Loucy (cell line): Measurements from ENCODE around the gene TAB2.

ENCODE experiments used
- H2AFZ ChIP-seq: fragments of 200-600 bp; sonication (generic); 2 replicates; pipeline ENCODE4 v1.6.0; 2016; ENCODE audit warnings: antibody characterized with exemption, mild to moderate bottlenecking, low read length, moderate library complexity
- H3F3A ChIP-seq: fragments of 200-600 bp; 2 replicates; pipeline ENCODE4 v1.6.0; 2016; ENCODE audit warnings: antibody characterized with exemption, low read depth, mild to moderate bottlenecking
- H3K27me3 ChIP-seq: fragments of 200-600 bp; sonication (generic); 2 replicates; pipeline ENCODE4 v1.6.1; 2014; ENCODE audit warnings: low read length, mild to moderate bottlenecking; ENCODE audit not compliant: insufficient read depth, poor library complexity, severe bottlenecking
- H3K36me3 ChIP-seq: fragments of 200-600 bp; sonication (generic); 2 replicates; pipeline ENCODE4 v1.6.1; 2016; ENCODE audit warnings: low read length; ENCODE audit not compliant: insufficient read depth
- H3K4me1 ChIP-seq: fragments of 200-600 bp; sonication (generic); 2 replicates; pipeline ENCODE4 v1.5.1; 2014; ENCODE audit warnings: low read length, mild to moderate bottlenecking; ENCODE audit not compliant: insufficient read depth, poor library complexity, severe bottlenecking
- H3K4me2 ChIP-seq: fragments of 200-600 bp; sonication (generic); 2 replicates; pipeline ENCODE4 v1.6.0; 2014; ENCODE audit warnings: antibody characterized with exemption, low read length, low read depth, mild to moderate bottlenecking; ENCODE audit not compliant: poor library complexity, severe bottlenecking
- H3K4me3 ChIP-seq: fragments of 200-600 bp; sonication (generic); 2 replicates; pipeline ENCODE4 v1.5.1; 2014; ENCODE audit warnings: low read length, mild to moderate bottlenecking, mixed read lengths; ENCODE audit not compliant: poor library complexity, severe bottlenecking
- H3K79me2 ChIP-seq: fragments of 200-600 bp; sonication (generic); 2 replicates; pipeline ENCODE4 v1.6.1; 2014; ENCODE audit warnings: low read length; ENCODE audit not compliant: insufficient read depth
- H3K9ac ChIP-seq: fragments of 200-600 bp; sonication (generic); 2 replicates; pipeline ENCODE4 v1.6.0; 2014; ENCODE audit warnings: mild to moderate bottlenecking, low read depth, low read length, moderate library complexity; ENCODE audit not compliant: poor library complexity, severe bottlenecking
- H3K9me2 ChIP-seq: fragments of 200-600 bp; sonication (generic); replicated peaks from 2 replicates; pipeline ENCODE4 v1.6.1; 2016; ENCODE audit warnings: low read depth, low read length, mixed read lengths
- H3K9me3 ChIP-seq: fragments of 200-600 bp; sonication (generic); 2 replicates; pipeline ENCODE4 v1.6.1; 2014; ENCODE audit warnings: mild to moderate bottlenecking, antibody characterized with exemption, low read length, low read depth; ENCODE audit not compliant: insufficient read depth
- H4K20me1 ChIP-seq: fragments of 200-600 bp; sonication (generic); 2 replicates; pipeline ENCODE4 v1.6.0; 2014; ENCODE audit warnings: antibody characterized with exemption, low read length, mild to moderate bottlenecking; ENCODE audit not compliant: insufficient read depth, poor library complexity, severe bottlenecking
- CTCF ChIP-seq: fragments of 200-600 bp; sonication (generic); conservative IDR thresholded peaks from 2 replicates; pipeline ENCODE4 v1.5.1; 2014; ENCODE audit warnings: mild to moderate bottlenecking, antibody characterized with exemption, low read length
- EZH2phosphoT487 ChIP-seq: fragments of 200-600 bp; IDR thresholded peaks from 2 replicates; pipeline ENCODE4 v1.6.1; 2018; ENCODE audit warnings: antibody characterized with exemption, mild to moderate bottlenecking, moderate library complexity, borderline replicate concordance

Gene TAB2

GRCh38 chr6:149405823-149406765, 88.6 kb downstream of the TAB2 start:
- peaks cover 55% of the 10 kb centered on the region for H3K36me3 ChIP-seq
- H3K9me3 ChIP-seq: no peaks in the 10 kb centered on the region
- H3K27me3 ChIP-seq: no peaks in the 10 kb centered on the region
- no peaks in the 10 kb centered on the region for H3K4me1 ChIP-seq
- H3K4me3 ChIP-seq: no peak overlapping the region
- H3F3A ChIP-seq: no peaks in the 10 kb centered on the region
- H2AFZ ChIP-seq: no peak overlapping the region
- H3K9ac ChIP-seq: no peak overlapping the region
- no peaks in the 10 kb centered on the region for H3K9me2 ChIP-seq
- H3K4me2 ChIP-seq: no peak overlapping the region
- H4K20me1 ChIP-seq: no peaks in the 10 kb centered on the region
- H3K79me2 ChIP-seq: no peaks in the 10 kb centered on the region
- no peak for TF ChIP-seq EZH2phosphoT487
- TF ChIP-seq CTCF: no peak

- H3K27me3 ChIP-seq: no peaks in the 10 kb centered on the region
- no peaks in the 10 kb centered on the region for H3K9me3 ChIP-seq
- H3K4me2 ChIP-seq: no peak overlapping the region
- H2AFZ ChIP-seq: no peak overlapping the region
- H4K20me1 ChIP-seq: no peaks in the 10 kb centered on the region
- H3K79me2 ChIP-seq: no peaks in the 10 kb centered on the region
- H3F3A ChIP-seq: no peaks in the 10 kb centered on the region
- H3K9ac ChIP-seq: no peak overlapping the region
- no peak for TF ChIP-seq CTCF
- TF ChIP-seq EZH2phosphoT487: no peak
- H3K4me3 ChIP-seq: no peak overlapping the region
- no peaks in the 10 kb centered on the region for H3K9me2 ChIP-seq
- H3K4me1 ChIP-seq: no peaks in the 10 kb centered on the region
- peaks cover 32% of the 10 kb centered on the region; the same call in 1 of the 2 replicates for H3K36me3 ChIP-seq
Observed at GRCh38 chr6:149409617-149410016, 92.1 kb downstream of the TAB2 start.

- no peaks in the 10 kb centered on the region for H3K9me2 ChIP-seq
- no peaks in the 10 kb centered on the region for H3F3A ChIP-seq
- no peaks in the 10 kb centered on the region for H3K9me3 ChIP-seq
- no peak overlapping the region for H2AFZ ChIP-seq
- H3K36me3 ChIP-seq: peaks cover 25% of the 10 kb centered on the region; the same call in 1 of the 2 replicates
- H3K27me3 ChIP-seq: no peaks in the 10 kb centered on the region
- no peaks in the 10 kb centered on the region for H3K79me2 ChIP-seq
- no peaks in the 10 kb centered on the region for H4K20me1 ChIP-seq
- H3K4me2 ChIP-seq: no peak overlapping the region
- TF ChIP-seq EZH2phosphoT487: no peak
- no peak for TF ChIP-seq CTCF
- no peak overlapping the region for H3K4me3 ChIP-seq
- H3K4me1 ChIP-seq: no peaks in the 10 kb centered on the region
- H3K9ac ChIP-seq: no peak overlapping the region
Observed at GRCh38 chr6:149410557-149410956, 93.0 kb downstream of the TAB2 start.
